ENCODE data around the gene COL25A1. TPM values are rescaled to one million over a fixed set of nuclear protein-coding genes. Genes with fewer than 3 reads are reported as not detected.

Gene COL25A1
- polyA plus RNA-seq, 2 of the 4 experiments (the other 2 are of a cell fraction) = not detected

- CTCF ChIA-PET = no interaction called here
- WGBS (ENCODE audit: missing lambda C conversion rate) = 38% methylated on average over 5 of the region's 5 CpGs
These were observed 415.4 kb downstream of the COL25A1 start for GRCh38 chr4:108887034-108887433.

GRCh38 chr4:108885211-108885610 is 417.2 kb downstream of the COL25A1 start:
- Histone ChIP-seq H3K9me3 (no peaks in the 10 kb centered on the region), H3K4me3 (no peak overlapping the region), H3K4me2 (no peak overlapping the region), H3K27ac (no peak overlapping the region), H3K4me1 (no peaks in the 10 kb centered on the region)
- 0% methylated on average over 1 of the region's 1 CpG for WGBS (ENCODE audit: missing lambda C conversion rate)
- TF ChIP-seq HES2 (IDR thresholded peaks at IDR 0.05) (no peak), JUN (IDR thresholded peaks at IDR 0.05) (no peak), RCOR1 (IDR thresholded peaks at IDR 0.05; ENCODE audit: low read depth, low read length) (no peak), POLR2A (IDR thresholded peaks at IDR 0.05; ENCODE audit: low read length) (no peak), HDAC2 (IDR thresholded peaks at IDR 0.05) (no peak), RARB (CRISPR knock-in tag; IDR thresholded peaks at IDR 0.05) (no peak), EHMT2 (IDR thresholded peaks at IDR 0.05; ENCODE audit: low read depth) (no peak), FOXS1 (CRISPR knock-in tag; IDR thresholded peaks at IDR 0.05) (no peak), RAD21 (conservative IDR thresholded peaks at IDR 0.05 in 1 of 2, IDR thresholded peaks at IDR 0.05 in 1 of 2) (no peak), CEBPB (IDR thresholded peaks at IDR 0.05) (no peak), ZC3H11A (IDR thresholded peaks at IDR 0.05) (no peak), TP53 (CRISPR knock-in tag; IDR thresholded peaks at IDR 0.05) (no peak), SMC3 (IDR thresholded peaks at IDR 0.05) (no peak), NFE2L2 (conservative IDR thresholded peaks at IDR 0.05; ENCODE audit: low read length) (no peak)
- ATAC-seq (no peak), FAIRE-seq (no peak), DNase-seq (ENCODE audit: low read depth in 1 of 2, low spot score in 1 of 2) (no peak)
- ChIA-PET CTCF (no interaction called here), POLR2A (no interaction called here)

More at GRCh38 chr4:108887034-108887433, 415.4 kb downstream of the COL25A1 start:
- no peak overlapping the region for H3K4me3 ChIP-seq
- ATAC-seq (no peak), FAIRE-seq (no peak), DNase-seq (ENCODE audit: low read depth in 1 of 2, low spot score in 1 of 2) (no peak)
- H3K4me1 ChIP-seq = no peaks in the 10 kb centered on the region
- TF ChIP-seq HDAC2 (IDR thresholded peaks at IDR 0.05) = no peak
- TF ChIP-seq FOSB (CRISPR knock-in tag; IDR thresholded peaks at IDR 0.05) = no peak
- TF ChIP-seq CHD4 (IDR thresholded peaks at IDR 0.05; ENCODE audit: borderline replicate concordance) = no peak
- no peak for TF ChIP-seq EP300 (IDR thresholded peaks at IDR 0.05)
- TF ChIP-seq CEBPB (IDR thresholded peaks at IDR 0.05) = no peak
- no peak for TF ChIP-seq RFX5 (IDR thresholded peaks at IDR 0.05)
- no peak for TF ChIP-seq E2F6 (IDR thresholded peaks at IDR 0.05; ENCODE audit: borderline replicate concordance, low read depth)
- no peak for TF ChIP-seq ELK1 (IDR thresholded peaks at IDR 0.05; ENCODE audit: low read depth, low read length)
- H3K9me3 ChIP-seq = no peaks in the 10 kb centered on the region
- POLR2A ChIA-PET = no interaction called here
- no peak overlapping the region for H3K27ac ChIP-seq
- no peak overlapping the region for H3K4me2 ChIP-seq

- H3K27ac ChIP-seq = no peak overlapping the region
- DNase-seq (ENCODE audit: low read depth in 1 of 2, low spot score in 1 of 2) = no peak
- no peak for ATAC-seq
- no peak overlapping the region for H3K4me2 ChIP-seq
- ChIA-PET POLR2A (no interaction called here), CTCF (no interaction called here)
- no peaks in the 10 kb centered on the region for H3K4me1 ChIP-seq
- H3K9me3 ChIP-seq = no peaks in the 10 kb centered on the region
- FAIRE-seq = no peak
- no peak overlapping the region for H3K4me3 ChIP-seq
- TF ChIP-seq E2F6 (IDR thresholded peaks at IDR 0.05; ENCODE audit: borderline replicate concordance, low read depth) (no peak), KDM5A (IDR thresholded peaks at IDR 0.05) (no peak), MAFK (IDR thresholded peaks at IDR 0.05; ENCODE audit: partially characterized antibody) (no peak), NFE2L2 (conservative IDR thresholded peaks at IDR 0.05; ENCODE audit: low read length) (no peak), PHF8 (IDR thresholded peaks at IDR 0.05; ENCODE audit: borderline replicate concordance, low read depth) (no peak), EHF (CRISPR knock-in tag; IDR thresholded peaks at IDR 0.05) (no peak), FOSB (CRISPR knock-in tag; IDR thresholded peaks at IDR 0.05) (no peak), ZNF302 (CRISPR knock-in tag; IDR thresholded peaks at IDR 0.05) (no peak), POLR2A (IDR thresholded peaks at IDR 0.05; ENCODE audit: low read length) (no peak), REST (IDR thresholded peaks at IDR 0.05) (no peak), CTCF (IDR thresholded peaks at IDR 0.05) (no peak), BHLHE40 (IDR thresholded peaks at IDR 0.05; ENCODE audit: low read depth, low read length) (no peak), HOXB13 (CRISPR knock-in tag; IDR thresholded peaks at IDR 0.05; ENCODE audit: low read depth) (no peak)
These were observed 417.9 kb downstream of the COL25A1 start for GRCh38 chr4:108884596-108884995.
